GM15510 (cell line): ENCODE results near the gene FILIP1.

Experiments
- POLR2A ChIP-seq: IDR thresholded peaks from 3 replicates; pipeline ENCODE4 v1.6.1; 2011; ENCODE audit warnings: borderline replicate concordance; ENCODE audit not compliant: insufficient read length; ENCODE audit errors: extremely low read depth

FILIP1 gene

GRCh38 chr6:75481936-75482593 is 11.5 kb downstream of the FILIP1 start:
- no peak for TF ChIP-seq POLR2A

GRCh38 chr6:75481394-75481793 is 12.2 kb downstream of the FILIP1 start:
- no peak for TF ChIP-seq POLR2A

- TF ChIP-seq POLR2A = no peak
Measured at GRCh38 chr6:75480425-75480824, 13.2 kb downstream of the FILIP1 start.

GRCh38 chr6:75479712-75480111 is 13.9 kb downstream of the FILIP1 start:
- no peak for TF ChIP-seq POLR2A

- TF ChIP-seq POLR2A = no peak
Measured at GRCh38 chr6:75478929-75479328, 14.7 kb downstream of the FILIP1 start.

- no peak for TF ChIP-seq POLR2A
Measured at GRCh38 chr6:75472885-75473284, 20.7 kb downstream of the FILIP1 start.

- TF ChIP-seq POLR2A = no peak
Measured at GRCh38 chr6:75467966-75468365, 25.6 kb downstream of the FILIP1 start.

GRCh38 chr6:75467284-75467683 is 26.3 kb downstream of the FILIP1 start:
- no peak for TF ChIP-seq POLR2A

GRCh38 chr6:75466636-75467035 is 27.0 kb downstream of the FILIP1 start:
- TF ChIP-seq POLR2A = no peak

GRCh38 chr6:75463908-75464307 is 29.7 kb downstream of the FILIP1 start:
- no peak for TF ChIP-seq POLR2A

- TF ChIP-seq POLR2A = no peak
Measured at GRCh38 chr6:75463061-75463460, 30.5 kb downstream of the FILIP1 start.

GRCh38 chr6:75460681-75461080 is 32.9 kb downstream of the FILIP1 start:
- TF ChIP-seq POLR2A = no peak

- no peak for TF ChIP-seq POLR2A
Measured at GRCh38 chr6:75458895-75459294, 34.7 kb downstream of the FILIP1 start.

GRCh38 chr6:75450903-75451302 is 42.7 kb downstream of the FILIP1 start:
- TF ChIP-seq POLR2A = no peak

- TF ChIP-seq POLR2A = no peak
Measured at GRCh38 chr6:75449630-75450206, 43.9 kb downstream of the FILIP1 start.

GRCh38 chr6:75446241-75446880 is 47.2 kb downstream of the FILIP1 start:
- no peak for TF ChIP-seq POLR2A
